K562 (cell line): ENCODE measurements around the gene TARS3. TPM values are rescaled to one million over a fixed set of nuclear protein-coding genes. Genes with fewer than 3 reads are reported as not detected.

Experiments used
- GABPB1 ChIP-seq: sonication (generic); formaldehyde crosslinking; IDR thresholded peaks from 2 replicates; pipeline ENCODE4 v1.8.0; 2022; ENCODE audit warnings: mild to moderate bottlenecking, missing genetic modification reagents
- HMG20A ChIP-seq: fragments of 450-650 bp; formaldehyde crosslinking; conservative IDR thresholded peaks from 2 replicates; pipeline ENCODE4 v1.4.0; 2020; ENCODE audit warnings: mild to moderate bottlenecking, mixed read lengths
- KAT7 ChIP-seq: sonication (generic); formaldehyde crosslinking; IDR thresholded peaks from 2 replicates; pipeline ENCODE4 v1.8.0; 2022; ENCODE audit warnings: missing genetic modification reagents, mild to moderate bottlenecking, borderline replicate concordance
- POLR2AphosphoS2 ChIP-seq: IDR thresholded peaks from 2 replicates; pipeline ENCODE4 v1.6.1; 2012; ENCODE audit warnings: low read length, improper control_type of control experiment
- ZBTB33 ChIP-seq: sonication (generic); formaldehyde crosslinking; IDR thresholded peaks from 2 replicates; pipeline ENCODE4 v1.8.1; 2023; ENCODE audit warnings: mild to moderate bottlenecking, missing genetic modification reagents
- ZNF140 ChIP-seq: fragments of 250-450 bp; sonication (Bioruptor Pico); IDR thresholded peaks from 2 replicates; pipeline ENCODE4 v1.8.0; 2021; ENCODE audit warnings: moderate library complexity, mild to moderate bottlenecking, inconsistent platforms
- polyA plus RNA-seq, 8 experiments: library from polyadenylated mRNA; depleted of rRNA in 4 of 8; stranded (reverse) in 5 of 8; unstranded in 3 of 8; fragments of >200 nt; fragmentation: Nextera tagmentation in 2 of 8; fragmentation: Illumina TruSeq in 1 of 8; extraction: Ambion mirVana in 2 of 8; extraction: Trizol in 1 of 8; gene quantifications; 2 replicates each; pipeline versions ENCODE4 v1.2.1 to v1.2.3, GENCODE V29; 2011 to 2014; ENCODE audit warnings: inconsistent platforms in 1 of 8, missing spikeins in 1 of 8
- total RNA-seq, 7 experiments: library from RNA; depleted of rRNA in 6 of 7; stranded (reverse); fragments of >200 nt in 6 of 7; fragmentation: Illumina TruSeq in 2 of 7; extraction: Trizol in 2 of 7; gene quantifications; 2 replicates each; pipeline versions ENCODE4 v1.2.1 to v1.2.3, GENCODE V29; 2011 to 2021; ENCODE audit warnings: low replicate concordance in 1 of 7
- TF ChIP-seq, protein P1 (sequence below), 2 experiments: fragments of 450-650 bp in 1 of 2; sonication (generic) in 1 of 2; formaldehyde crosslinking in 1 of 2; IDR thresholded peaks; 2 replicates each; pipeline versions ENCODE4 v1.7.1 to v1.9.0; 2016 to 2022; ENCODE audit warnings: inconsistent platforms in 1 of 2, mild to moderate bottlenecking in 1 of 2, missing genetic modification reagents in 1 of 2
- TF ChIP-seq, protein P2 (sequence below): fragments of 250-450 bp; sonication (Bioruptor Pico); IDR thresholded peaks from 2 replicates; pipeline ENCODE4 v1.5.0; 2021; ENCODE audit warnings: mild to moderate bottlenecking, borderline replicate concordance

Gene TARS3
- total and polyA plus RNA-seq, 9 of the 15 experiments (the other 6 are each of a cell fraction or from before 2014, with no cell fraction given), result 2.1 to 14.7 (median 9.8) TPM

DNA sequence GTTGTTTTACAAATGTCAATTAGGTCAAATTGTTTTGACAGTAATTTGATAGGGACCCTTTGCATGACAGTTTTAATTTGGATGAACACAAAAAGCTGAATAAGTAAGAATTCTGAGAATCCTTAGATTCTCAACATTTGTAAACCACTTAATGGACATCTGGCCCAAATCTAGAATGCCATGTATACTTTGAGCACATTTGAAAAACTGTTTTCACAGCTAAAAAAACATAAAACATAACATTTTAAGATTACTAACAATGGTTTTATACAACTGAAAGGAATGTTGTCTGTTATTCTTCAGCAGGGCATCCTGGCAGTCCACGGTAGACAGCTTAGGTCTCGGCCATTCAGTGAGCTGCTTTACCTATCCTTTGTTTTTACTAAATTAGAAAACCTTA is 37.6 kb downstream of the TARS3 start (continued):
- TF ChIP-seq, protein P1, sequence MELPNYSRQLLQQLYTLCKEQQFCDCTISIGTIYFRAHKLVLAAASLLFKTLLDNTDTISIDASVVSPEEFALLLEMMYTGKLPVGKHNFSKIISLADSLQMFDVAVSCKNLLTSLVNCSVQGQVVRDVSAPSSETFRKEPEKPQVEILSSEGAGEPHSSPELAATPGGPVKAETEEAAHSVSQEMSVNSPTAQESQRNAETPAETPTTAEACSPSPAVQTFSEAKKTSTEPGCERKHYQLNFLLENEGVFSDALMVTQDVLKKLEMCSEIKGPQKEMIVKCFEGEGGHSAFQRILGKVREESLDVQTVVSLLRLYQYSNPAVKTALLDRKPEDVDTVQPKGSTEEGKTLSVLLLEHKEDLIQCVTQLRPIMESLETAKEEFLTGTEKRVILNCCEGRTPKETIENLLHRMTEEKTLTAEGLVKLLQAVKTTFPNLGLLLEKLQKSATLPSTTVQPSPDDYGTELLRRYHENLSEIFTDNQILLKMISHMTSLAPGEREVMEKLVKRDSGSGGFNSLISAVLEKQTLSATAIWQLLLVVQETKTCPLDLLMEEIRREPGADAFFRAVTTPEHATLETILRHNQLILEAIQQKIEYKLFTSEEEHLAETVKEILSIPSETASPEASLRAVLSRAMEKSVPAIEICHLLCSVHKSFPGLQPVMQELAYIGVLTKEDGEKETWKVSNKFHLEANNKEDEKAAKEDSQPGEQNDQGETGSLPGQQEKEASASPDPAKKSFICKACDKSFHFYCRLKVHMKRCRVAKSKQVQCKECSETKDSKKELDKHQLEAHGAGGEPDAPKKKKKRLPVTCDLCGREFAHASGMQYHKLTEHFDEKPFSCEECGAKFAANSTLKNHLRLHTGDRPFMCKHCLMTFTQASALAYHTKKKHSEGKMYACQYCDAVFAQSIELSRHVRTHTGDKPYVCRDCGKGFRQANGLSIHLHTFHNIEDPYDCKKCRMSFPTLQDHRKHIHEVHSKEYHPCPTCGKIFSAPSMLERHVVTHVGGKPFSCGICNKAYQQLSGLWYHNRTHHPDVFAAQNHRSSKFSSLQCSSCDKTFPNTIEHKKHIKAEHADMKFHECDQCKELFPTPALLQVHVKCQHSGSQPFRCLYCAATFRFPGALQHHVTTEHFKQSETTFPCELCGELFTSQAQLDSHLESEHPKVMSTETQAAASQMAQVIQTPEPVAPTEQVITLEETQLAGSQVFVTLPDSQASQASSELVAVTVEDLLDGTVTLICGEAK (IDR thresholded peaks at IDR 0.05), result no peak
- TF ChIP-seq, protein P1 (CRISPR knock-in tag; IDR thresholded peaks at IDR 0.05), result no peak
- TF ChIP-seq, protein P2, sequence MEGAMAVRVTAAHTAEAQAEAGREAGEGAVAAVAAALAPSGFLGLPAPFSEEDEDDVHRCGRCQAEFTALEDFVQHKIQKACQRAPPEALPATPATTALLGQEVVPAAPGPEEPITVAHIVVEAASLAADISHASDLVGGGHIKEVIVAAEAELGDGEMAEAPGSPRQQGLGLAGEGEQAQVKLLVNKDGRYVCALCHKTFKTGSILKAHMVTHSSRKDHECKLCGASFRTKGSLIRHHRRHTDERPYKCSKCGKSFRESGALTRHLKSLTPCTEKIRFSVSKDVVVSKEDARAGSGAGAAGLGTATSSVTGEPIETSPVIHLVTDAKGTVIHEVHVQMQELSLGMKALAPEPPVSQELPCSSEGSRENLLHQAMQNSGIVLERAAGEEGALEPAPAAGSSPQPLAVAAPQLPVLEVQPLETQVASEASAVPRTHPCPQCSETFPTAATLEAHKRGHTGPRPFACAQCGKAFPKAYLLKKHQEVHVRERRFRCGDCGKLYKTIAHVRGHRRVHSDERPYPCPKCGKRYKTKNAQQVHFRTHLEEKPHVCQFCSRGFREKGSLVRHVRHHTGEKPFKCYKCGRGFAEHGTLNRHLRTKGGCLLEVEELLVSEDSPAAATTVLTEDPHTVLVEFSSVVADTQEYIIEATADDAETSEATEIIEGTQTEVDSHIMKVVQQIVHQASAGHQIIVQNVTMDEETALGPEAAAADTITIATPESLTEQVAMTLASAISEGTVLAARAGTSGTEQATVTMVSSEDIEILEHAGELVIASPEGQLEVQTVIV (CRISPR knock-in tag), result no peak
- TF ChIP-seq ZNF140 (CRISPR knock-in tag) (no peak), POLR2AphosphoS2 (no peak), HMG20A (CRISPR knock-in tag) (no peak), GABPB1 (CRISPR knock-in tag) (no peak), ZBTB33 (no peak), KAT7 (CRISPR knock-in tag) (no peak)
